SK-N-SH (cell line): Measurements from ENCODE around the gene CD248. TPM values are rescaled to one million over a fixed set of nuclear protein-coding genes. Genes with fewer than 3 reads are reported as not detected.

Experiments
- CTCF ChIA-PET: fragments of 300-600, 350-600 bp; formaldehyde crosslinking; extraction: SDS; loops from one replicate; lab custom pipeline; 2021; lab: Yijun Ruan, JAX
- POLR2A ChIA-PET: fragments of 350-600 bp; sonication (Branson Sonifier 250); formaldehyde crosslinking; extraction: SDS; loops from one replicate; lab custom pipeline; 2020; ENCODE audit warnings: antibody characterized with exemption, inconsistent platforms; lab: Yijun Ruan, JAX
- DNase-seq: peaks from one replicate; pipeline ENCODE4 v3.0.0; 2012
- H2AFZ ChIP-seq: fragments of 200-600 bp; sonication (generic); 2 replicates; pipeline ENCODE4 v1.8.1; 2016; ENCODE audit warnings: antibody characterized with exemption, mild to moderate bottlenecking, low read depth
- H3F3A ChIP-seq: fragments of 200-600 bp; sonication (generic); replicated peaks from 2 replicates; pipeline ENCODE3; 2016; ENCODE audit warnings: antibody characterized with exemption, mild to moderate bottlenecking; ENCODE audit not compliant: insufficient read depth
- H3K27ac ChIP-seq, 2 experiments: fragments of 200-500 bp in 1 of 2; fragments of 200-600 bp in 1 of 2; sonication (Bioruptor generic) in 1 of 2; sonication (generic), shearing (Covaris generic) in 1 of 2; 2 replicates each; pipeline versions ENCODE4 v1.5.1 to v1.6.1; 2014 to 2016; ENCODE audit warnings: low read depth in 2 of 2, inconsistent platforms in 1 of 2, low read length in 1 of 2, mild to moderate bottlenecking in 1 of 2, mixed read lengths in 1 of 2
- H3K27me3 ChIP-seq: fragments of 200-600 bp; sonication (generic), shearing (Covaris generic); 2 replicates; pipeline ENCODE4 v1.6.1; 2016; ENCODE audit warnings: mixed run types; ENCODE audit not compliant: insufficient read depth
- H3K36me3 ChIP-seq, 2 experiments: fragments of 200-500 bp in 1 of 2; fragments of 200-600 bp in 1 of 2; sonication (Bioruptor generic) in 1 of 2; sonication (generic) in 1 of 2; replicated peaks in 1 of 2; 2 replicates each; pipeline versions ENCODE3 to v1.5.1; 2014 to 2016; ENCODE audit warnings: low read length in 1 of 2, mild to moderate bottlenecking in 1 of 2; ENCODE audit not compliant: insufficient read depth in 2 of 2, control insufficient read depth in 1 of 2
- H3K4me1 ChIP-seq, 2 experiments: fragments of 200-500 bp in 1 of 2; fragments of 200-600 bp in 1 of 2; sonication (Bioruptor generic) in 1 of 2; sonication (generic), shearing (Covaris generic) in 1 of 2; 2 replicates each; pipeline versions ENCODE4 v1.5.1 to v1.6.1; 2014 to 2016; ENCODE audit warnings: low read depth in 1 of 2, low read length in 1 of 2, mixed run types in 1 of 2; ENCODE audit not compliant: insufficient read depth in 2 of 2, control insufficient read depth in 1 of 2
- H3K4me2 ChIP-seq: fragments of 200-600 bp; sonication (generic), shearing (Covaris generic); 2 replicates; pipeline ENCODE4 v1.6.1; 2017; ENCODE audit warnings: mixed run types
- H3K4me3 ChIP-seq, 2 experiments: fragments of 200-500 bp in 1 of 2; fragments of 200-600 bp in 1 of 2; sonication (Bioruptor generic) in 1 of 2; sonication (generic), shearing (Covaris generic) in 1 of 2; 2 replicates each; pipeline versions ENCODE4 v1.5.1 to v1.8.1; 2014 to 2016; ENCODE audit warnings: low read depth in 2 of 2, inconsistent platforms in 1 of 2, low read length in 1 of 2, mild to moderate bottlenecking in 1 of 2, mixed read lengths in 1 of 2, moderate library complexity in 1 of 2
- H3K79me2 ChIP-seq: fragments of 200-600 bp; sonication (generic); 2 replicates; pipeline ENCODE4 v1.8.1; 2017; ENCODE audit warnings: mild to moderate bottlenecking; ENCODE audit not compliant: insufficient read depth
- H3K9ac ChIP-seq: fragments of 200-600 bp; sonication (generic); 2 replicates; pipeline ENCODE4 v1.6.1; 2017; ENCODE audit warnings: mixed run types
- H3K9me2 ChIP-seq: fragments of 200-600 bp; sonication (generic); 2 replicates; pipeline ENCODE4 v1.6.1; 2017; ENCODE audit warnings: mixed run types
- H3K9me3 ChIP-seq: fragments of 200-600 bp; sonication (generic); 2 replicates; pipeline ENCODE4 v1.6.1; 2017; ENCODE audit warnings: mixed run types, mild to moderate bottlenecking, moderate library complexity
- H4K20me1 ChIP-seq: fragments of 200-600 bp; sonication (generic); 2 replicates; pipeline ENCODE4 v1.6.1; 2017; ENCODE audit warnings: mild to moderate bottlenecking, mixed run types; ENCODE audit not compliant: insufficient read depth
- CHD2 ChIP-seq: fragments of 150-350 bp; IDR thresholded peaks from 2 replicates; pipeline ENCODE4 v1.6.1; 2018; ENCODE audit warnings: low read length; ENCODE audit not compliant: partially characterized antibody
- ELF1 ChIP-seq: IDR thresholded peaks from 2 replicates; pipeline ENCODE4 v1.4.0; 2012
- EP300 ChIP-seq, 2 experiments: IDR thresholded peaks; 2 replicates each; pipeline versions ENCODE4 v1.4.0 to v1.6.1; 2012; ENCODE audit warnings: borderline replicate concordance in 1 of 2, low read depth in 1 of 2, low read length in 1 of 2
- EZH2phosphoT487 ChIP-seq: fragments of 200-600 bp; sonication (generic); IDR thresholded peaks from 2 replicates; pipeline ENCODE4 v1.6.1; 2017; ENCODE audit warnings: low read depth, mixed run types, mild to moderate bottlenecking, antibody characterized with exemption, moderate library complexity, borderline replicate concordance
- FOSL2 ChIP-seq: IDR thresholded peaks from 2 replicates; pipeline ENCODE4 v1.4.0; 2012; ENCODE audit warnings: low read depth, mild to moderate bottlenecking, moderate library complexity, borderline replicate concordance
- GABPA ChIP-seq: IDR thresholded peaks from 2 replicates; pipeline ENCODE4 v1.4.0; 2012; ENCODE audit warnings: low read depth, mild to moderate bottlenecking
- GATA2 ChIP-seq: sonication (generic); formaldehyde crosslinking; IDR thresholded peaks from 2 replicates; pipeline ENCODE4 v1.5.0; 2020; ENCODE audit warnings: mild to moderate bottlenecking, missing genetic modification reagents
- JUND ChIP-seq: IDR thresholded peaks from 2 replicates; pipeline ENCODE4 v1.4.0; 2012
- MAX ChIP-seq: IDR thresholded peaks from 2 replicates; pipeline ENCODE4 v1.4.0; 2012; ENCODE audit warnings: low read depth
- MEF2A ChIP-seq: IDR thresholded peaks from 2 replicates; pipeline ENCODE4 v1.4.0; 2012; ENCODE audit warnings: low read depth, borderline replicate concordance
- NFIC ChIP-seq: IDR thresholded peaks from 2 replicates; pipeline ENCODE4 v1.4.0; 2012; ENCODE audit warnings: borderline replicate concordance
- NRF1 ChIP-seq: IDR thresholded peaks from 2 replicates; pipeline ENCODE4 v1.6.1; 2012; ENCODE audit warnings: low read depth, mild to moderate bottlenecking, low read length
- POLR2AphosphoS5 ChIP-seq: IDR thresholded peaks from 2 replicates; pipeline ENCODE4 v1.6.1; 2012; ENCODE audit warnings: low read depth, low read length
- RCOR1 ChIP-seq: fragments of 150-350 bp; IDR thresholded peaks from 2 replicates; pipeline ENCODE4 v1.6.1; 2017; ENCODE audit warnings: antibody characterized with exemption, low read length
- RXRA ChIP-seq: IDR thresholded peaks from 2 replicates; pipeline ENCODE4 v1.4.0; 2012; ENCODE audit warnings: low read depth, mild to moderate bottlenecking, borderline replicate concordance
- SIN3A ChIP-seq: IDR thresholded peaks from 2 replicates; pipeline ENCODE4 v1.6.1; 2012; ENCODE audit warnings: low read depth, mild to moderate bottlenecking, low read length, moderate library complexity, borderline replicate concordance
- SMC3 ChIP-seq: IDR thresholded peaks from 2 replicates; pipeline ENCODE4 v1.6.1; 2012; ENCODE audit warnings: low read depth, low read length, improper control_type of control experiment
- TAF1 ChIP-seq: IDR thresholded peaks from 2 replicates; pipeline ENCODE4 v1.6.1; 2012; ENCODE audit warnings: low read depth, mild to moderate bottlenecking, low read length, moderate library complexity, borderline replicate concordance
- TCF12 ChIP-seq: IDR thresholded peaks from 2 replicates; pipeline ENCODE4 v1.4.0; 2012
- TEAD4 ChIP-seq: IDR thresholded peaks from 2 replicates; pipeline ENCODE4 v1.4.0; 2012; ENCODE audit warnings: mild to moderate bottlenecking, borderline replicate concordance; ENCODE audit not compliant: insufficient read depth
- YY1 ChIP-seq: IDR thresholded peaks from 2 replicates; pipeline ENCODE4 v1.4.0; 2012; ENCODE audit warnings: low read depth, mild to moderate bottlenecking
- WGBS: methylation state at CpG from one replicate; pipeline ENCODE4 v1.1.6; 2017; ENCODE audit warnings: low lambda C conversion rate; 5-methylcytosine and 5-hydroxymethylcytosine counted together
- polyA plus RNA-seq, 3 experiments: library from polyadenylated mRNA; depleted of rRNA; stranded (reverse); fragments of >200 nt; gene quantifications; 2 replicates each; pipeline ENCODE4 v1.2.3, GENCODE V29; 2012
- TF ChIP-seq, protein P1 (sequence below): IDR thresholded peaks from 2 replicates; pipeline ENCODE4; 2012
- TF ChIP-seq, protein P2 (sequence below): IDR thresholded peaks from 2 replicates; pipeline ENCODE4 v1.4.0; 2012; ENCODE audit warnings: low read depth, borderline replicate concordance
- TF ChIP-seq, protein P3 (sequence below): fragments of 200-600 bp; sonication (generic); IDR thresholded peaks from 2 replicates; pipeline ENCODE4 v1.6.1; 2017; ENCODE audit warnings: antibody characterized with exemption, mild to moderate bottlenecking, moderate library complexity
- TF ChIP-seq, protein P4 (sequence below): fragments of 150-350 bp; IDR thresholded peaks from 2 replicates; pipeline ENCODE4 v1.6.1; 2017; ENCODE audit warnings: antibody characterized with exemption, low read length, low read depth, borderline replicate concordance
- TF ChIP-seq, protein P5 (sequence below): fragments of 150-350 bp; IDR thresholded peaks from 2 replicates; pipeline ENCODE4 v1.6.1; 2016; ENCODE audit warnings: mild to moderate bottlenecking, low read depth, low read length

CD248 gene
- polyA plus RNA-seq, 1 of the 3 experiments (the other 2 are of a cell fraction): 7.7 TPM

GRCh38 chr11:66267379-66268243 lies 49.2 kb downstream of the CD248 start:
- Histone ChIP-seq H3K79me2 (peaks cover 34% of the 10 kb centered on the region), H2AFZ (peak overlapping the region; percentile 35), H3K27me3 (no peaks in the 10 kb centered on the region), H3K4me3 (peak overlapping the region; percentile 72 to 89), H3K9ac (peak overlapping the region; percentile 87), H3F3A (peaks cover 16% of the 10 kb centered on the region), H3K9me3 (no peaks in the 10 kb centered on the region), H3K36me3 (peaks cover 15 to 44% of the 10 kb centered on the region in 2 experiments), H3K27ac (peak overlapping the region; percentile 84 to 95), H3K4me2 (peak overlapping the region; percentile 96), H3K9me2 (no peaks in the 10 kb centered on the region), H4K20me1 (no peaks in the 10 kb centered on the region; the same call in 1 of the 2 replicates), H3K4me1 (peaks cover 11 to 14% of the 10 kb centered on the region in 2 experiments; a peak in 2 of 4 replicates)
- POLR2A ChIA-PET: interaction anchor here (0.6 to 2.3 kb wide), 11 partner anchors 9 to 104 kb away, joined by 3 to 8 read pairs (median 5); partner anchors contain the start of genes RIN1, TMEM151A and YIF1A
- DNase-seq: peak; percentile 96
- CTCF ChIA-PET: interaction anchor here (0.9 to 9.4 kb wide), 12 partner anchors 13 to 199 kb away, joined by 3 to 111 read pairs (median 4); partner anchors contain the start of genes CNIH2, RIN1 and YIF1A
- 6% methylated on average over 42 of the region's 61 CpGs for WGBS
- TF ChIP-seq, protein P1, sequence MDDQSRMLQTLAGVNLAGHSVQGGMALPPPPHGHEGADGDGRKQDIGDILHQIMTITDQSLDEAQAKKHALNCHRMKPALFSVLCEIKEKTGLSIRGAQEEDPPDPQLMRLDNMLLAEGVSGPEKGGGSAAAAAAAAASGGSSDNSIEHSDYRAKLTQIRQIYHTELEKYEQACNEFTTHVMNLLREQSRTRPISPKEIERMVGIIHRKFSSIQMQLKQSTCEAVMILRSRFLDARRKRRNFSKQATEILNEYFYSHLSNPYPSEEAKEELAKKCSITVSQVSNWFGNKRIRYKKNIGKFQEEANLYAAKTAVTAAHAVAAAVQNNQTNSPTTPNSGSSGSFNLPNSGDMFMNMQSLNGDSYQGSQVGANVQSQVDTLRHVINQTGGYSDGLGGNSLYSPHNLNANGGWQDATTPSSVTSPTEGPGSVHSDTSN: no peak
- peak; percentile 98 for TF ChIP-seq CHD2
- TF ChIP-seq TAF1: no peak
- TF ChIP-seq, protein P2, sequence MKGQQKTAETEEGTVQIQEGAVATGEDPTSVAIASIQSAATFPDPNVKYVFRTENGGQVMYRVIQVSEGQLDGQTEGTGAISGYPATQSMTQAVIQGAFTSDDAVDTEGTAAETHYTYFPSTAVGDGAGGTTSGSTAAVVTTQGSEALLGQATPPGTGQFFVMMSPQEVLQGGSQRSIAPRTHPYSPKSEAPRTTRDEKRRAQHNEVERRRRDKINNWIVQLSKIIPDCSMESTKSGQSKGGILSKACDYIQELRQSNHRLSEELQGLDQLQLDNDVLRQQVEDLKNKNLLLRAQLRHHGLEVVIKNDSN: no peak
- no peak for TF ChIP-seq ELF1
- peak; percentile 10; the same call in 1 of the 2 replicates for TF ChIP-seq TCF12
- no peak for TF ChIP-seq MEF2A
- no peak for TF ChIP-seq TEAD4
- no peak for TF ChIP-seq GABPA
- TF ChIP-seq, protein P3, sequence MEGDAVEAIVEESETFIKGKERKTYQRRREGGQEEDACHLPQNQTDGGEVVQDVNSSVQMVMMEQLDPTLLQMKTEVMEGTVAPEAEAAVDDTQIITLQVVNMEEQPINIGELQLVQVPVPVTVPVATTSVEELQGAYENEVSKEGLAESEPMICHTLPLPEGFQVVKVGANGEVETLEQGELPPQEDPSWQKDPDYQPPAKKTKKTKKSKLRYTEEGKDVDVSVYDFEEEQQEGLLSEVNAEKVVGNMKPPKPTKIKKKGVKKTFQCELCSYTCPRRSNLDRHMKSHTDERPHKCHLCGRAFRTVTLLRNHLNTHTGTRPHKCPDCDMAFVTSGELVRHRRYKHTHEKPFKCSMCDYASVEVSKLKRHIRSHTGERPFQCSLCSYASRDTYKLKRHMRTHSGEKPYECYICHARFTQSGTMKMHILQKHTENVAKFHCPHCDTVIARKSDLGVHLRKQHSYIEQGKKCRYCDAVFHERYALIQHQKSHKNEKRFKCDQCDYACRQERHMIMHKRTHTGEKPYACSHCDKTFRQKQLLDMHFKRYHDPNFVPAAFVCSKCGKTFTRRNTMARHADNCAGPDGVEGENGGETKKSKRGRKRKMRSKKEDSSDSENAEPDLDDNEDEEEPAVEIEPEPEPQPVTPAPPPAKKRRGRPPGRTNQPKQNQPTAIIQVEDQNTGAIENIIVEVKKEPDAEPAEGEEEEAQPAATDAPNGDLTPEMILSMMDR: no peak; the same call in 1 of the 2 replicates
- 0 out of 2 replicates have a peak, but pooled peaks have one; percentile 5 for TF ChIP-seq MAX
- TF ChIP-seq RXRA: no peak
- no peak for TF ChIP-seq EP300 (IDR thresholded peaks at IDR 0.05; ENCODE audit: borderline replicate concordance in 1 of 2, low read depth in 1 of 2, low read length in 1 of 2)
- no peak for TF ChIP-seq FOSL2
- no peak for TF ChIP-seq GATA2 (CRISPR knock-in tag)
- no peak for TF ChIP-seq EZH2phosphoT487
- no peak for TF ChIP-seq SMC3
- TF ChIP-seq, protein P4, sequence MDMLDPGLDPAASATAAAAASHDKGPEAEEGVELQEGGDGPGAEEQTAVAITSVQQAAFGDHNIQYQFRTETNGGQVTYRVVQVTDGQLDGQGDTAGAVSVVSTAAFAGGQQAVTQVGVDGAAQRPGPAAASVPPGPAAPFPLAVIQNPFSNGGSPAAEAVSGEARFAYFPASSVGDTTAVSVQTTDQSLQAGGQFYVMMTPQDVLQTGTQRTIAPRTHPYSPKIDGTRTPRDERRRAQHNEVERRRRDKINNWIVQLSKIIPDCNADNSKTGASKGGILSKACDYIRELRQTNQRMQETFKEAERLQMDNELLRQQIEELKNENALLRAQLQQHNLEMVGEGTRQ: no peak
- no peak for TF ChIP-seq SIN3A
- TF ChIP-seq JUND: peak; percentile 4; the same call in 1 of the 2 replicates
- TF ChIP-seq, protein P5, sequence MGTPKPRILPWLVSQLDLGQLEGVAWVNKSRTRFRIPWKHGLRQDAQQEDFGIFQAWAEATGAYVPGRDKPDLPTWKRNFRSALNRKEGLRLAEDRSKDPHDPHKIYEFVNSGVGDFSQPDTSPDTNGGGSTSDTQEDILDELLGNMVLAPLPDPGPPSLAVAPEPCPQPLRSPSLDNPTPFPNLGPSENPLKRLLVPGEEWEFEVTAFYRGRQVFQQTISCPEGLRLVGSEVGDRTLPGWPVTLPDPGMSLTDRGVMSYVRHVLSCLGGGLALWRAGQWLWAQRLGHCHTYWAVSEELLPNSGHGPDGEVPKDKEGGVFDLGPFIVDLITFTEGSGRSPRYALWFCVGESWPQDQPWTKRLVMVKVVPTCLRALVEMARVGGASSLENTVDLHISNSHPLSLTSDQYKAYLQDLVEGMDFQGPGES: no peak
- no peak for TF ChIP-seq YY1
- no peak for TF ChIP-seq RCOR1
- no peak for TF ChIP-seq NRF1
- TF ChIP-seq POLR2AphosphoS5: peak; percentile 50; the same call in 1 of the 2 replicates
- no peak for TF ChIP-seq NFIC
